Tibial nerve (tissue), 4 donors: Measurements from ENCODE around the gene LRTM2. TPM values are rescaled to one million over a fixed set of nuclear protein-coding genes. Genes with fewer than 3 reads are reported as not detected.

Experiments
- DNase-seq, 2 donors: peaks; one replicate each; pipeline ENCODE4 v3.0.0-alpha.2; 2019; ENCODE audit warnings: low spot score in 2 of 2
- H3K27ac ChIP-seq, 4 donors: fragments of 200-600 bp; sonication (generic) in 3 of 4; one replicate each; pipeline ENCODE4 v1.5.1; 2017 to 2019; ENCODE audit warnings: mild to moderate bottlenecking in 1 of 4
- H3K27me3 ChIP-seq, 2 donors: fragments of 200-600 bp; sonication (generic) in 1 of 2; one replicate each; pipeline versions ENCODE4 v1.5.1 to v1.6.0; 2017 to 2019
- H3K36me3 ChIP-seq, 3 donors: fragments of 200-600 bp; sonication (generic); one replicate each; pipeline ENCODE4 v1.5.1; 2018 to 2019
- H3K4me1 ChIP-seq, 4 donors: fragments of 200-600 bp; sonication (generic) in 3 of 4; one replicate each; pipeline ENCODE4 v1.5.1; 2017 to 2019
- H3K4me3 ChIP-seq, 4 donors: fragments of 200-600 bp; sonication (generic) in 3 of 4; one replicate each; pipeline ENCODE4 v1.5.1; 2017 to 2019; ENCODE audit warnings: mild to moderate bottlenecking in 1 of 4, moderate library complexity in 1 of 4
- H3K9me3 ChIP-seq, 4 donors: fragments of 200-600 bp; sonication (generic) in 3 of 4; one replicate each; pipeline ENCODE4 v1.5.1; 2017 to 2019
- CTCF ChIP-seq, 5 experiments: fragments of 200-600 bp in 3 of 5; fragments of 450-650 bp in 2 of 5; sonication (generic) in 3 of 5; IDR thresholded peaks; one replicate each; pipeline ENCODE4 v1.5.1; 2016 to 2019; ENCODE audit warnings: antibody characterized with exemption in 5 of 5, mild to moderate bottlenecking in 3 of 5, moderate library complexity in 2 of 5
- EP300 ChIP-seq, 2 donors: sonication (generic); formaldehyde crosslinking; IDR thresholded peaks; one replicate each; pipeline ENCODE4 v1.6.1; 2017; ENCODE audit warnings: antibody characterized with exemption in 2 of 2, mild to moderate bottlenecking in 1 of 2
- POLR2A ChIP-seq, 2 donors: fragments of 450-650 bp; IDR thresholded peaks; one replicate each; pipeline ENCODE4 v1.6.1; 2017; ENCODE audit warnings: antibody characterized with exemption in 2 of 2, mild to moderate bottlenecking in 2 of 2, moderate library complexity in 2 of 2
- WGBS, 2 donors: methylation state at CpG; one replicate each; pipeline ENCODE4 v1.1.5; 2018; 5-methylcytosine and 5-hydroxymethylcytosine counted together
- total RNA-seq, 4 donors: library from RNA; depleted of rRNA; stranded (reverse); fragments of >200 nt; gene quantifications; one replicate each; pipeline ENCODE4 v1.1.0, GENCODE V29; 2016

LRTM2 gene
- total RNA-seq, 4 donors from 2014 or later: not detected

- no peaks in the 10 kb centered on the region for H3K9me3 ChIP-seq
- 77% methylated on average over 12 to 14 of the region's 14 CpGs for WGBS, 2 donors
- H3K4me1 ChIP-seq: peaks cover 0 to 2% (median 0%) of the 10 kb centered on the region in 4 donors
- H3K27me3 ChIP-seq: peaks cover 0 to 87% of the 10 kb centered on the region in 2 donors
- no peak overlapping the region for H3K4me3 ChIP-seq
- no peaks in the 10 kb centered on the region for H3K36me3 ChIP-seq
- no peak overlapping the region for H3K27ac ChIP-seq
- no peak for DNase-seq
- TF ChIP-seq EP300 (IDR thresholded peaks at IDR 0.05) (no peak), CTCF (IDR thresholded peaks at IDR 0.05) (no peak), POLR2A (IDR thresholded peaks at IDR 0.05) (no peak)
Measured at GRCh38 chr12:1825382-1826102, 5.2 kb downstream of the LRTM2 start.

DNA sequence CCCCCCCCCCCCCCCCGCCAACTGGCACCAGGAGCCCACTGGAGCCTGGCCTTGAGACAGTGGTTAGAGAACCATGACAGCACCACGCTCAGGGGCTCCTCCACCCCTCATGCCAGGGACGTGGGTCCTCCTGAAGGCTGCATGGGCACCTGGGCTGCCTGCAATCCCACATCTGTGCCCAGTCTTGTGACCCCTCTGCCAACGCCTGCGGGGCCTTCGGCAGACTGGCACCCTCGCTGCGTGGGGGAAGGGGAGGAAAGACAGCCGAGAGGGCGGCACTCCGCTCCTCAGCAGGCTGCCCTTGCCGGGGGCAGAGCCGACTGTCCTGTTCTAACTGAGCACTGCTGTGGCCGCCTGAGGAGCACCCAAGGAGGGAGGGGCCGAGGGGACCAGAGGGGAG is 6.0 kb downstream of the LRTM2 start:
- H3K9me3 ChIP-seq: no peaks in the 10 kb centered on the region
- no peak overlapping the region for H3K4me3 ChIP-seq
- no peak overlapping the region for H3K27ac ChIP-seq
- H3K4me1 ChIP-seq: no peaks in the 10 kb centered on the region
- DNase-seq: no peak
- WGBS, 2 donors: 68 to 77% methylated on average over 13 to 14 of the region's 15 CpGs
- H3K36me3 ChIP-seq: no peaks in the 10 kb centered on the region
- no peak for TF ChIP-seq CTCF (IDR thresholded peaks at IDR 0.05)
- TF ChIP-seq EP300 (IDR thresholded peaks at IDR 0.05): no peak
- no peak for TF ChIP-seq POLR2A (IDR thresholded peaks at IDR 0.05)
- peaks cover 0 to 87% of the 10 kb centered on the region in 2 donors for H3K27me3 ChIP-seq

DNA sequence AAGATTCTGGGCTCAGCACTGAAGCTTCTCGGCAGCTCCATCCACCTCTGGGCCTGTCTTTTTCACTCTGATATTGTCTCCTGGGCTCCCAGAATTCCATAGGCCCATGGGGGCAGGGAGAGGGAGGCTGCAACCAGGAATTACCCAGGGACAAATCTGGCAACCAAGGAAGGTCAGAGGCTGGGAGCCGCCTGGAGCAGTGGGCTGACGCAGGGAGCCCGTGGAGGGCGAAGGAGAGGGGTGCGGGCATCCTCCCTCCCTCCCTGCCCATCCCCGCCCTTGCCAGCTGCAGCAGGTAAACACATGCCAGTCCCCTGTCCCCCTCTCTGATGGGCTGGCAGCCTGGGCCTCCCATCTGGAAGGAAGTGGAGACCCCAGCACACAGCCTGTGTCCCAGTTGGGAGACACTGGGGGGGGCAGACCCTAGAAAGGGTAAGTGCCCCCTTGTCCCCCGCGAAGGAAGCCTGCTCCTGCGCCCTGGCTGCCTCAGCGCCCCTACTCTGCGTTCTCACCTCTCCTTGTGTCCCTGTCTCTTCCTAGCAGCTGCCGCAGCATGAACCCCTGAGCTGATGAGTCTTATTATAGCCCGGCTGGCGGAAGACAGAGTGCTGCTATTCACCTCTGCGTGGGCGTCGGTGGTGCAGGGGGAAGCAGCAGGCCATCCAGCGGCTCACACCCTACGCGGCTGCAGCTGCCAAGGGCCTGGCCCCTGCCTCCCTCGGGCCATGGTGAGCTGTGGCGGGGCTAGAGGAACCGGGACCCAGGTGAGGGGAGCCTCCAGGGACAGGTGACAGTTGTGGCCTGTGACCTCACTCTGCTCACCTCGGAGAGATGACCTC is 6.7 kb downstream of the LRTM2 start:
- no peak for TF ChIP-seq EP300 (IDR thresholded peaks at IDR 0.05)
- no peak for TF ChIP-seq CTCF (IDR thresholded peaks at IDR 0.05)
- TF ChIP-seq POLR2A (IDR thresholded peaks at IDR 0.05): no peak
- H3K36me3 ChIP-seq: no peaks in the 10 kb centered on the region
- WGBS, 2 donors: 54 to 64% methylated on average over 20 of the region's 25 CpGs

DNA sequence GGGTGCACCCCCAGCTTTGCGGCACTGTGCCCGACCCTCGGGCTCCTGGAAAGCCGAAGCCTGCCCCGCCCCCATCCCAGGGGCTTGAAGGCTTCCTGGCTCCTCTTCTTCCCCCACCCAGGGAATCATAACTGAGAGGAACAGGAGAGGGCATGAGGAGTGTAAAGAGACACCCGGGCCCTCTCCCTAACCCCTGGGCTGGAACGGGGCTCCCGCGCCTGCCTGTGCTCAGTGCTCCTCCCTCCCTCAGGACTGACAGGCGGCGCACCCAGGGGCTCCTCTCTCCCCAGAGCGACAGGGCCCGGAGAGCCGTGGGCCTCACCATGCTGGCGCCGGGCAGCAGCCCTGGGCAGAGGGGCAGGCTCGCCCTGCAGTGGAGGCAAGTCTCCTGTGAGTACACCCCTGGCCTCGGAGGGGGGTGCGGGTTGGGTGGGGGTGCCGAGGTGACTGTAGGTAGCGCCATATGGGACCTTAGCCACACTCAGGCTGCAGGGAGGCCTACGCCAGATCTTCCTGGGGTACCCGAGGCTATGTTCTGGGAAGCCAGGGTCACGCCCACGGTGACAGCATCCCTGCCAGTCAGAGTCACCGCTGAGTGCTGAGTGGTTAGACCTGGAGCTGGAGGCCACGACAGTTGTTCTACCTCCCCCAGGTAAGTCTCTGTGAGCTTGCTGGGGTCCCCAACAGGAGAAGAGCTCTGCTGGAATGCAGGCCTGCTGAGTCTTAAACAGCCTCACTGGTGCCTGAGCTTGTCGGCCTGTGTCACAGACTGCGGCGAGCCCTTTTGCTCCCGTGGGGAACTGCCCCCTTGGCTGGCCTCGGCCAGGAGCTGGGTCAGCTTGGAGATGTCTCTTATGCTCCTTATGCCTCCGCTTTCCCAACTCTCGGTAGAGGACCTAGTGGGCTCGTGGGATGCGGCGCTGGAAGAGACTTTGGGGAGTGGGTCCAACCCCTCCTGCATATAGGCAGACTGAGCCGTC is 7.8 kb downstream of the LRTM2 start:
- no peak for TF ChIP-seq CTCF (IDR thresholded peaks at IDR 0.05)
- TF ChIP-seq EP300 (IDR thresholded peaks at IDR 0.05): no peak
- TF ChIP-seq POLR2A (IDR thresholded peaks at IDR 0.05): no peak
- 79 to 84% methylated on average over 24 to 35 of the region's 38 CpGs for WGBS, 2 donors
- H3K9me3 ChIP-seq: no peaks in the 10 kb centered on the region
- DNase-seq: no peak
- no peaks in the 10 kb centered on the region for H3K4me1 ChIP-seq
- H3K36me3 ChIP-seq: no peaks in the 10 kb centered on the region
- peaks cover 0 to 74% of the 10 kb centered on the region in 2 donors for H3K27me3 ChIP-seq
- H3K4me3 ChIP-seq: no peak overlapping the region
- no peak overlapping the region for H3K27ac ChIP-seq

More for the DNA sequence above, 6.7 kb downstream of the LRTM2 start:
- Histone ChIP-seq H3K4me1 (no peaks in the 10 kb centered on the region), H3K4me3 (no peak overlapping the region), H3K27me3 (peaks cover 0 to 83% of the 10 kb centered on the region in 2 donors), H3K27ac (no peak overlapping the region), H3K9me3 (no peaks in the 10 kb centered on the region)
- no peak for DNase-seq
